AG04450 (cell line): ENCODE data around the gene C1orf35. TPM values are rescaled to one million over a fixed set of nuclear protein-coding genes. Genes with fewer than 3 reads are reported as not detected.
A peak's percentile ranks its signal among the peaks of the same experiment; 100 is the strongest.
"Not testable (repeated sequence)": the region's sequence is repeated elsewhere in the genome, so short reads cannot be mapped to it uniquely, and the experiment has no call there.

Source experiments
- CTCF ChIA-PET: fragments of 300-600, 350-600 bp; formaldehyde crosslinking; extraction: SDS; loops from one replicate; lab custom pipeline; 2022; ENCODE audit warnings: antibody characterized with exemption, inconsistent platforms; lab: Charles Lee
- POLR2A ChIA-PET: fragments of 350-600 bp; formaldehyde crosslinking; extraction: SDS; loops from one replicate; lab custom pipeline; 2021; ENCODE audit warnings: antibody characterized with exemption, inconsistent platforms; lab: Yijun Ruan, JAX
- DNase-seq: peaks from one replicate; pipeline ENCODE4 v3.0.0-alpha.2; 2011; ENCODE audit warnings: low read depth, low spot score
- H3K27ac ChIP-seq: one replicate; pipeline ENCODE4 v1.5.1; 2012; ENCODE audit warnings: low read depth, low read length, control low read depth
- H3K27me3 ChIP-seq: one replicate; pipeline ENCODE4 v1.6.0; 2012; ENCODE audit warnings: low read length; ENCODE audit not compliant: control insufficient read depth, insufficient read depth
- H3K4me3 ChIP-seq: 2 replicates; pipeline ENCODE4 v1.5.1; 2011; ENCODE audit warnings: mild to moderate bottlenecking, low read depth, low read length, control low read depth
- H3K9me3 ChIP-seq: 2 replicates; pipeline ENCODE4 v1.5.1; 2012; ENCODE audit warnings: low read length; ENCODE audit not compliant: control insufficient read depth, insufficient read depth
- CTCF ChIP-seq: IDR thresholded peaks from 2 replicates; pipeline ENCODE4 v1.5.1; 2011; ENCODE audit warnings: low read depth, low read length, control low read depth, inconsistent platforms
- polyA plus RNA-seq: library from polyadenylated mRNA; depleted of rRNA; stranded (reverse); fragments of >200 nt; gene quantifications from 2 replicates; pipeline ENCODE4 v1.2.3, GENCODE V29; 2011

Gene C1orf35
- polyA plus RNA-seq, 1 experiment: 3.6 TPM

GRCh38 chr1:228112167-228112566 lies 9.0 kb upstream of the C1orf35 start:
- CTCF ChIA-PET: interaction anchor here (1.7 kb wide), 1 partner anchor 19 kb away, joined by 8 read pairs; no protein-coding TSS in a partner anchor
- POLR2A ChIA-PET: no interaction called here

DNA sequence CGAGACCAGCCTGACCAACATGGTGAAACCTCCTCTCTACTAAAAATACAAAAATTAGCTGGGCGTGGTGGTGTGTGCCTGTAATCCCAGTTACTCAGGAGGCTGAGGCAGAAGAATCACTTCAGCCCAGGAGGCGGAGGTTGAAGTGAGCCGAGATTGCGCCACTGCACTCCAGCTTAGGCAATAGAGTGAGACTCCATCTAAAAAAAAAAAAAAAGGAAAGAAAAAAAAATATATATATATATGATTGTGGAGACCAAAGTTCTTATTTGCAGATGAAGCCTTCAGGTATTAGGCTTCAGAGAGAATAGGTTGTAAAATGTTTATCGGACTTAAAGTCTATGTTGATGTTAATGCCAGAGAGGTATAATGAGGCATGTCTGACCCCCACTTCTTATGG lies 8.2 kb upstream of the C1orf35 start:
- H3K27me3 ChIP-seq, H3K9me3 ChIP-seq, H3K4me3 ChIP-seq, DNase-seq, H3K27ac ChIP-seq, POLR2A ChIA-PET: not testable (repeated sequence)
- CTCF ChIA-PET: interaction anchor here (1.1 to 2.7 kb wide), 2 partner anchors 19 to 54 kb away, joined by 3 to 20 read pairs; partner anchors contain the start of gene IBA57

More at GRCh38 chr1:228112167-228112566, 9.0 kb upstream of the C1orf35 start:
- TF ChIP-seq CTCF: no peak
- no peak overlapping the region for H3K27ac ChIP-seq
- H3K27me3 ChIP-seq: no peaks in the 10 kb centered on the region
- no peak overlapping the region for H3K4me3 ChIP-seq
- H3K9me3 ChIP-seq: peaks cover 1% of the 10 kb centered on the region; the same call in 1 of the 2 replicates
- DNase-seq: no peak

- DNase-seq: no peak
- TF ChIP-seq CTCF: no peak
- no peak overlapping the region for H3K27ac ChIP-seq
- ChIA-PET CTCF (interaction anchor here (1.1 to 2.7 kb wide), 5 partner anchors 8 to 348 kb away, joined by 3 to 20 read pairs (median 4); partner anchors contain the start of gene IBA57), POLR2A (interaction anchor here (1.6 kb wide), 1 partner anchor 30 kb away, joined by 7 read pairs; the partner anchor contains the start of gene GUK1)
- no peaks in the 10 kb centered on the region for H3K27me3 ChIP-seq
- no peaks in the 10 kb centered on the region; the same call in 1 of the 2 replicates for H3K9me3 ChIP-seq
- no peak overlapping the region for H3K4me3 ChIP-seq
Observed at GRCh38 chr1:228110556-228110955, 7.4 kb upstream of the C1orf35 start.

DNA sequence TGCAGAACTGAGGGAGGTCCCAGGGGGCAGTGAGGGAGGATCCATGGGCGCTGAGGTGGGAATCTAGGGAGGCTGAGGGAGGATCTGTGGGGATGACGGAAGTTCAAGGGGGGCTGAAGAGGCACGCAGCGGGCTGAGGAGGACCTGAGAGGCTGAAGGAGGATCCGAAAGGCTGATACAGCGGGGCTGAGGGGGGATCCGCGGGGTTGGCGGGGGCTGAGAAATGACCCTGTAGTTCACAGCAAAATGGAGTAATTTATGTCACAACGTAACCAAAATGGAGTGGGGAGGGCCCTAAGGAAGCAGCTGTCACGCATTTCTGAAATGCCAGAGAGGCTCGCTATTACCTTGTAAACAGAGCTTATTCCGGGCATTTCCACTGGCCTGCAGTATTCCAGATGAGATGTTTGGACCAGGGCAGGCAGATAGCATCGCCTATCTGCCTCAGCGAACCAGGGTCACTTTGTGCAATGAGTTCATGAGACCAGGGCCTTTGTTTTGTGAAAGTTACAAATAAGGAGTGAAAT lies 6.9 kb upstream of the C1orf35 start:
- ChIA-PET CTCF (interaction anchor here (0.6 to 2.7 kb wide), 6 partner anchors 9 to 360 kb away, joined by 3 to 20 read pairs (median 4); partner anchors contain the start of gene IBA57), POLR2A (interaction anchor here (0.6 to 1.6 kb wide), 2 partner anchors 30 to 105 kb away, joined by 4 to 7 read pairs; partner anchors contain the start of gene GUK1)
- no peak for DNase-seq
- no peak for TF ChIP-seq CTCF
- Histone ChIP-seq H3K4me3 (peak overlapping the region; percentile 97), H3K27ac (peak overlapping the region; percentile 57), H3K9me3 (no peaks in the 10 kb centered on the region; the same call in 1 of the 2 replicates), H3K27me3 (no peaks in the 10 kb centered on the region)

GRCh38 chr1:228109073-228109961 lies 6.2 kb upstream of the C1orf35 start, which contains the start of gene MRPL55:
Gene MRPL55 (minus strand): TSS chr1:228109299. CDS start chr1:228108260, 1,039 bp downstream.
- TF ChIP-seq CTCF: peak; percentile 13; the same call in 1 of the 2 replicates
- Histone ChIP-seq H3K9me3 (no peaks in the 10 kb centered on the region; the same call in 1 of the 2 replicates), H3K27ac (peak within 1 kb of the TSS; percentile 57), H3K4me3 (peak within 1 kb of the TSS; percentile 97), H3K27me3 (no peaks in the 10 kb centered on the region)
- peak; percentile 83 for DNase-seq
- CTCF ChIA-PET: interaction anchor here (0.6 to 2.7 kb wide), 6 partner anchors 10 to 361 kb away, joined by 3 to 20 read pairs (median 4); partner anchors contain the start of gene IBA57
- POLR2A ChIA-PET: interaction anchor here (0.6 to 1.6 kb wide), 2 partner anchors 31 to 104 kb away, joined by 4 to 7 read pairs; partner anchors contain the start of gene GUK1
